ENCODE measurements around the gene INSRR.

- TF ChIP-seq CTCF (IDR thresholded peaks at IDR 0.05) (no peak), ZFX (IDR thresholded peaks at IDR 0.05; ENCODE audit: borderline replicate concordance) (no peak)
Observed at GRCh38 chr1:156808186-156809030, 50.5 kb downstream of the INSRR start.

All from 22Rv1 (cell line).